Caco-2 (cell line): ENCODE measurements around the gene SFXN3. TPM values are rescaled to one million over a fixed set of nuclear protein-coding genes. Genes with fewer than 3 reads are reported as not detected.

Source experiments
- BruUV-seq: library from RNA; stranded (reverse); fragments of 400-500 nt; replicated peaks from 2 replicates; lab custom pipeline; 2021; lab: Mats Ljungman, UMichigan
- CTCF ChIA-PET: fragments of 300-600 bp; sonication (Branson Sonifier 250); formaldehyde crosslinking; loops from one replicate; lab custom pipeline; 2022; ENCODE audit warnings: antibody characterized with exemption; lab: Charles Lee
- POLR2A ChIA-PET: fragments of 300-600 bp; sonication (Branson Sonifier 250); formaldehyde crosslinking; loops from one replicate; lab custom pipeline; 2022; ENCODE audit warnings: antibody characterized with exemption; lab: Charles Lee
- DNase-seq, 2 experiments: peaks; one replicate each; pipeline versions ENCODE4 v3.0.0 to v3.0.0-alpha.2; 2020 to 2022
- H3K27me3 ChIP-seq: replicated peaks from 2 replicates; pipeline ENCODE4 v1.6.0; 2011; ENCODE audit warnings: low read length; ENCODE audit not compliant: control insufficient read depth, insufficient read depth
- H3K36me3 ChIP-seq: 2 replicates; pipeline ENCODE4 v1.5.1; 2011; ENCODE audit warnings: low read length; ENCODE audit not compliant: control insufficient read depth, insufficient read depth
- H3K4me1 ChIP-seq: fragments of 250-450 bp; sonication (Bioruptor Pico); 2 replicates; pipeline ENCODE4 v1.5.1; 2020; ENCODE audit warnings: mild to moderate bottlenecking
- H3K4me3 ChIP-seq: 2 replicates; pipeline ENCODE4 v1.5.1; 2011; ENCODE audit warnings: low read depth, mild to moderate bottlenecking, control low read depth, low read length
- H3K9me3 ChIP-seq: fragments of 250-450 bp; sonication (Bioruptor Pico); 2 replicates; pipeline ENCODE4 v1.5.1; 2020; ENCODE audit warnings: mild to moderate bottlenecking, moderate library complexity
- H3K27ac Mint-ChIP-seq: one replicate; pipeline ENCODE4 v1.8.0; 2022; ENCODE audit warnings: mixed read lengths; ENCODE audit not compliant: unreplicated experiment
- H3K27me3 Mint-ChIP-seq: one replicate; pipeline ENCODE4 v1.8.0; 2022; ENCODE audit warnings: mixed read lengths; ENCODE audit not compliant: insufficient read depth, unreplicated experiment
- H3K36me3 Mint-ChIP-seq: one replicate; pipeline ENCODE4 v1.8.0; 2022; ENCODE audit warnings: mild to moderate bottlenecking, mixed read lengths; ENCODE audit not compliant: insufficient read depth, unreplicated experiment
- H3K4me1 Mint-ChIP-seq: one replicate; pipeline ENCODE4 v1.8.0; 2022; ENCODE audit warnings: low read depth, mixed read lengths; ENCODE audit not compliant: unreplicated experiment
- H3K4me3 Mint-ChIP-seq: one replicate; pipeline ENCODE4 v1.8.0; 2022; ENCODE audit warnings: mild to moderate bottlenecking, moderate library complexity, mixed read lengths; ENCODE audit not compliant: unreplicated experiment
- H3K9me3 Mint-ChIP-seq: one replicate; pipeline ENCODE4 v1.8.0; 2022; ENCODE audit warnings: mixed read lengths; ENCODE audit not compliant: unreplicated experiment
- CTCF ChIP-seq, 2 experiments: fragments of 200-600 bp in 1 of 2; IDR thresholded peaks; 1 replicate in 1 of 2; 2 replicates in 1 of 2; pipeline versions ENCODE4 v1.5.1 to v1.8.0; 2011 to 2022; ENCODE audit warnings: antibody characterized with exemption in 1 of 2, control low read depth in 1 of 2, inconsistent platforms in 1 of 2, low read depth in 1 of 2, low read length in 1 of 2, mild to moderate bottlenecking in 1 of 2, moderate library complexity in 1 of 2; ENCODE audit not compliant: insufficient read depth in 1 of 2, severe bottlenecking in 1 of 2, unreplicated experiment in 1 of 2
- intact Hi-C: fragments of 100-400 bp; cut with micrococcal nuclease; formaldehyde crosslinking; loops from one replicate; pipeline ENCODE4 v1.10.0; 2022; ENCODE audit not compliant: unreplicated experiment
- total RNA-seq: library from RNA; stranded (reverse); gene quantifications from 2 replicates; pipeline ENCODE4 v1.2.3, GENCODE V29; 2022

Gene SFXN3
- total RNA-seq, 1 experiment from 2014 or later: 23.4 TPM

- H3K27ac Mint-ChIP-seq: peak overlapping the region; percentile 14
- Histone ChIP-seq H3K27me3 (no peaks in the 10 kb centered on the region), H3K9me3 (no peaks in the 10 kb centered on the region), H3K36me3 (peaks cover 6% of the 10 kb centered on the region), H3K4me3 (no peak overlapping the region), H3K4me1 (peaks cover 4% of the 10 kb centered on the region)
- ChIA-PET CTCF (no interaction called here), POLR2A (no interaction called here)
- no peaks in the 10 kb centered on the region for H3K9me3 Mint-ChIP-seq
- no TSS peak for BruUV-seq
- intact Hi-C loops: no loop called here
- TF ChIP-seq CTCF (IDR thresholded peaks at IDR 0.05; ENCODE audit: insufficient read depth in 1 of 2, low read depth in 1 of 2, low read length in 1 of 2, severe bottlenecking in 1 of 2, unreplicated experiment in 1 of 2): no peak
- peak in 1 of 2 experiments; percentile 31 for DNase-seq
- H3K4me3 Mint-ChIP-seq: no peak overlapping the region
- H3K4me1 Mint-ChIP-seq: peaks cover 10% of the 10 kb centered on the region
- peaks cover 57% of the 10 kb centered on the region for H3K36me3 Mint-ChIP-seq
- no peaks in the 10 kb centered on the region for H3K27me3 Mint-ChIP-seq
Measured at GRCh38 chr10:100983868-100984671, 47.0 kb upstream of the SFXN3 start.

DNA sequence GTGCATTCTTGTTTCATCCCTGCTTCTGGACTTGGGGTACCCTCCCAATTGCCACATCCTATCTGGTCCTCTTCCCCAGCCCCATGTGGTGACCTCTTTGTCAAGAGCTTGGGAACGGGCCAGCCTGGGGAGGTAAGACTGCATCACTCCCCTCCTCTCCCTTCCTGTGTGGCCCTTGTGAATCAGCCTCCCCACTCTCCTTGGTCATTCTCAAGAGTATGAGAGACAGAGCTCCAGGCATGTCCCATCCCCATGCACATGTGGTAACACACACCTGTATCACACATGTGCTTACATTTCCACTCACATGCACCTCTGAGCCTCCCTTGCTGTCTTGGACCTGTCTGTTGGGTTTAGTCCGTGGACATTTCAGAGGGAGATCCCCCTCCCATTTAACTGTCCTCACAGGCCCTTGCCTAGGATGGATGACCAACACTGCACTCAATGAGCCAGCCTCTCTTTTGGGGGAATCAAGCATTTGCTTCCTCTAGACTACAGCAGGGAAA, 46.3 kb upstream of the SFXN3 start:
- Histone ChIP-seq H3K4me1 (peaks cover 4% of the 10 kb centered on the region), H3K27me3 (no peaks in the 10 kb centered on the region), H3K4me3 (no peak overlapping the region), H3K36me3 (peaks cover 4% of the 10 kb centered on the region), H3K9me3 (no peaks in the 10 kb centered on the region)
- H3K9me3 Mint-ChIP-seq: no peaks in the 10 kb centered on the region
- CTCF ChIA-PET: no interaction called here
- peaks cover 10% of the 10 kb centered on the region for H3K4me1 Mint-ChIP-seq
- no TSS peak for BruUV-seq
- H3K4me3 Mint-ChIP-seq: no peak overlapping the region
- peaks cover 53% of the 10 kb centered on the region for H3K36me3 Mint-ChIP-seq
- H3K27ac Mint-ChIP-seq: no peak overlapping the region
- peak in 1 of 2 experiments; percentile 11 for DNase-seq
- TF ChIP-seq CTCF (IDR thresholded peaks at IDR 0.05; ENCODE audit: insufficient read depth in 1 of 2, low read depth in 1 of 2, low read length in 1 of 2, severe bottlenecking in 1 of 2, unreplicated experiment in 1 of 2): no peak
- POLR2A ChIA-PET: no interaction called here
- intact Hi-C loops: no loop called here
- no peaks in the 10 kb centered on the region for H3K27me3 Mint-ChIP-seq

DNA sequence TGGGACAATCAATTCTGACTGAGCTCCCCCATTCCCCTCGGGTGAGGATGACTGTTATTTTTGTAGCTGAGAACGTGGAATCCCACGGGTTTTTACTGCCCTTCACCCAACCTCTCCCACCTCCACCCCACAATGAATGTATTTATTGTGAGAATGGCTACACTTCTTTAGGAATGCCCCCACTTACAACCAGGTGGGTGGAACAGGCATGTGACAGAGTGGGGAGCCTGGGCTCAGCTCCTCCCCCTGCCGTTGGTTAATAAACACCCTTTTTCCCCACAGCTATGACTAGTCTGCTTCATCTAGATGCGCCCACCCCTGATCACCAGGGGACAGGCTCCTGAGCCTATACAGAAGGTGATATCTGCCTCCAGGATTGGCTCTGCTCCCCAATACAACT, 45.7 kb upstream of the SFXN3 start:
- Mint-ChIP-seq H3K36me3 (peaks cover 54% of the 10 kb centered on the region), H3K27me3 (no peaks in the 10 kb centered on the region), H3K4me1 (peaks cover 10% of the 10 kb centered on the region), H3K4me3 (no peak overlapping the region), H3K9me3 (no peaks in the 10 kb centered on the region), H3K27ac (no peak overlapping the region)
- ChIA-PET POLR2A (no interaction called here), CTCF (no interaction called here)
- TF ChIP-seq CTCF (IDR thresholded peaks at IDR 0.05; ENCODE audit: insufficient read depth in 1 of 2, low read depth in 1 of 2, low read length in 1 of 2, severe bottlenecking in 1 of 2, unreplicated experiment in 1 of 2): no peak
- H3K36me3 ChIP-seq: peaks cover 4% of the 10 kb centered on the region
- peaks cover 4% of the 10 kb centered on the region for H3K4me1 ChIP-seq
- H3K9me3 ChIP-seq: no peaks in the 10 kb centered on the region
- DNase-seq: no peak
- H3K27me3 ChIP-seq: no peaks in the 10 kb centered on the region
- H3K4me3 ChIP-seq: no peak overlapping the region
- BruUV-seq: no TSS peak
- intact Hi-C loops: no loop called here
